Adrenal gland (tissue), 12 donors: ENCODE data around the gene MLC1. TPM values are rescaled to one million over a fixed set of nuclear protein-coding genes. Genes with fewer than 3 reads are reported as not detected.

Experiments
- DNase-seq, 7 donors: peaks; one replicate each; pipeline ENCODE4 v3.0.0-alpha.2; 2019 to 2020
- H3K27ac ChIP-seq, 5 donors: fragments of 200-600 bp; sonication (generic) in 4 of 5; 1 replicate in 3 of 5; 2 replicates in 2 of 5; pipeline versions ENCODE4 v1.5.1 to v1.8.0; 2016 to 2020; ENCODE audit warnings: mild to moderate bottlenecking in 1 of 5
- H3K27me3 ChIP-seq: fragments of 200-600 bp; 2 replicates; pipeline ENCODE4 v1.8.0; 2021
- H3K36me3 ChIP-seq, 2 donors: fragments of 200-600 bp; replicated peaks in 1 of 2; 1 replicate in 1 of 2; 2 replicates in 1 of 2; pipeline versions ENCODE4 v1.5.1 to v1.8.0; 2018 to 2022
- H3K4me1 ChIP-seq, 2 donors: fragments of 200-600 bp; replicated peaks in 1 of 2; 1 replicate in 1 of 2; 2 replicates in 1 of 2; pipeline versions ENCODE4 v1.5.1 to v1.8.0; 2018 to 2021
- H3K4me3 ChIP-seq, 4 donors: fragments of 200-600 bp; sonication (generic) in 3 of 4; one replicate each; pipeline ENCODE4 v1.5.1; 2016 to 2018
- H3K9me3 ChIP-seq, 3 donors: fragments of 200-600 bp; sonication (generic) in 1 of 3; replicated peaks in 1 of 3; 1 replicate in 2 of 3; 2 replicates in 1 of 3; pipeline versions ENCODE4 v1.5.1 to v1.8.0; 2016 to 2021
- CTCF ChIP-seq, 6 experiments: fragments of 450-650 bp in 4 of 6; fragments of 200-600 bp in 2 of 6; sonication (generic) in 1 of 6; IDR thresholded peaks; 1 replicate in 5 of 6; 2 replicates in 1 of 6; pipeline versions ENCODE4 v1.5.1 to v1.8.0; 2016 to 2021; ENCODE audit warnings: antibody characterized with exemption in 6 of 6, mild to moderate bottlenecking in 2 of 6, moderate library complexity in 1 of 6
- POLR2A ChIP-seq, 2 donors: fragments of 450-650 bp; IDR thresholded peaks; one replicate each; pipeline ENCODE4 v1.6.1; 2017; ENCODE audit warnings: antibody characterized with exemption in 2 of 2, mild to moderate bottlenecking in 2 of 2, moderate library complexity in 1 of 2
- WGBS, 4 donors: extraction: QIAGEN DNeasy Blood & Tissue Kit in 2 of 4; methylation state at CpG; one replicate each; pipeline versions ENCODE4 v1.1.5 to v1.1.7; 2013 to 2017; 5-methylcytosine and 5-hydroxymethylcytosine counted together
- intact Hi-C, 2 donors: fragments of 100-400 bp; cut with DNase I; formaldehyde crosslinking; loops; one replicate each; pipeline versions ENCODE4 v1.14.1 to v1.15.0; 2022 to 2023
- polyA plus RNA-seq, 3 donors: library from polyadenylated mRNA; stranded (reverse); fragments of 200-250 nt in 2 of 3; fragments of 350-450 nt in 1 of 3; fragmentation: Illumina TruSeq in 1 of 3; extraction: RNeasy Lipid Tissue Mini Kit (QIAGEN cat#74804) in 1 of 3; gene quantifications; one replicate each; pipeline ENCODE4 v1.2.3, GENCODE V29; 2013 to 2014
- total RNA-seq, 9 donors: library from RNA; depleted of rRNA in 4 of 9; stranded (reverse); fragments of >200 nt in 4 of 9; fragments of 120-200 nt in 1 of 9; fragmentation: NEBNext Ultra II Directional in 1 of 9; extraction: Animal tissue kit (Norgen Biotek cat#: 25700) in 1 of 9; gene quantifications; one replicate each; pipeline versions ENCODE4 v1.1.0 to v1.2.4, GENCODE V29; 2013 to 2023
- donor health status: healthy with polysubstance abuse.
- donor health status: Bipolar disorder and iron deficiency.
- donor health status: DM: yes; HTN: yes; CAD: no.
- donor health status: DM: no; HTN: no; CAD: no.
- donor health status: DM: no; HTN: no; CAD: no.
- donor health status: DM: yes; HTN: yes; CAD: no.

MLC1 gene
- total and polyA plus RNA-seq, 12 donors = 0.03 to 0.22 TPM; not detected in 10

GRCh38 chr22:50046481-50047245 is 38.6 kb downstream of the MLC1 start:
- Histone ChIP-seq H3K36me3 (no peaks in the 10 kb centered on the region), H3K27me3 (peaks cover 23% of the 10 kb centered on the region), H3K4me3 (no peak overlapping the region), H3K9me3 (no peaks in the 10 kb centered on the region), H3K4me1 (no peaks in the 10 kb centered on the region), H3K27ac (no peak overlapping the region)
- 84 to 97% (median 86%) methylated on average over 7 to 27 of the region's 27 CpGs for WGBS, 4 donors
- no peak for TF ChIP-seq POLR2A (IDR thresholded peaks at IDR 0.05)
- no peak for TF ChIP-seq CTCF (IDR thresholded peaks at IDR 0.05)
- DNase-seq = no peak
- intact Hi-C loops = no loop called here

- intact Hi-C loops = no loop called here
- no peaks in the 10 kb centered on the region for H3K36me3 ChIP-seq
- H3K4me1 ChIP-seq = no peaks in the 10 kb centered on the region
- H3K9me3 ChIP-seq = no peaks in the 10 kb centered on the region
- no peak overlapping the region for H3K27ac ChIP-seq
- peaks cover 24% of the 10 kb centered on the region for H3K27me3 ChIP-seq
- WGBS, 4 donors = 73 to 87% (median 77%) methylated on average over 2 to 19 of the region's 19 CpGs
- TF ChIP-seq CTCF (IDR thresholded peaks at IDR 0.05) = no peak
- TF ChIP-seq POLR2A (IDR thresholded peaks at IDR 0.05) = no peak
- DNase-seq = no peak
- H3K4me3 ChIP-seq = no peak overlapping the region
These were observed 39.2 kb downstream of the MLC1 start for GRCh38 chr22:50046019-50046415.

GRCh38 chr22:50045211-50046018 is 39.8 kb downstream of the MLC1 start:
- no peak for DNase-seq

More at GRCh38 chr22:50045211-50046018, 39.8 kb downstream of the MLC1 start:
- Histone ChIP-seq H3K27ac (no peak overlapping the region), H3K4me3 (no peak overlapping the region), H3K4me1 (no peaks in the 10 kb centered on the region), H3K27me3 (peaks cover 27% of the 10 kb centered on the region), H3K36me3 (no peaks in the 10 kb centered on the region), H3K9me3 (no peaks in the 10 kb centered on the region)
- no peak for TF ChIP-seq CTCF (IDR thresholded peaks at IDR 0.05)
- no peak for TF ChIP-seq POLR2A (IDR thresholded peaks at IDR 0.05)
- WGBS, 4 donors = 60 to 83% (median 70%) methylated on average over 15 to 35 of the region's 35 CpGs
- intact Hi-C loops = no loop called here
